ES-I3 (cell line): ENCODE measurements around the gene CAMSAP1.
A peak's percentile ranks its signal among the peaks of the same experiment; 100 is the strongest.
"Not testable (repeated sequence)": the region's sequence is repeated elsewhere in the genome, so short reads cannot be mapped to it uniquely, and the experiment has no call there.

Source experiments
- H3K36me3 ChIP-seq: 2 replicates; pipeline ENCODE4 v1.6.1; 2013; ENCODE audit warnings: mild to moderate bottlenecking, low read length, control low read depth, moderate library complexity; ENCODE audit not compliant: insufficient read depth
- H3K4me1 ChIP-seq: 2 replicates; pipeline ENCODE4 v1.6.1; 2013; ENCODE audit warnings: mild to moderate bottlenecking, control low read depth, low read length; ENCODE audit not compliant: insufficient read depth
- H3K9ac ChIP-seq: 2 replicates; pipeline ENCODE4 v1.6.1; 2013; ENCODE audit warnings: low read depth, mild to moderate bottlenecking, low read length, moderate library complexity
- H3K9me3 ChIP-seq: 2 replicates; pipeline ENCODE4 v1.6.1; 2013; ENCODE audit warnings: mild to moderate bottlenecking, low read length, moderate library complexity; ENCODE audit not compliant: control insufficient read depth, insufficient read depth

The CAMSAP1 gene, protein sequence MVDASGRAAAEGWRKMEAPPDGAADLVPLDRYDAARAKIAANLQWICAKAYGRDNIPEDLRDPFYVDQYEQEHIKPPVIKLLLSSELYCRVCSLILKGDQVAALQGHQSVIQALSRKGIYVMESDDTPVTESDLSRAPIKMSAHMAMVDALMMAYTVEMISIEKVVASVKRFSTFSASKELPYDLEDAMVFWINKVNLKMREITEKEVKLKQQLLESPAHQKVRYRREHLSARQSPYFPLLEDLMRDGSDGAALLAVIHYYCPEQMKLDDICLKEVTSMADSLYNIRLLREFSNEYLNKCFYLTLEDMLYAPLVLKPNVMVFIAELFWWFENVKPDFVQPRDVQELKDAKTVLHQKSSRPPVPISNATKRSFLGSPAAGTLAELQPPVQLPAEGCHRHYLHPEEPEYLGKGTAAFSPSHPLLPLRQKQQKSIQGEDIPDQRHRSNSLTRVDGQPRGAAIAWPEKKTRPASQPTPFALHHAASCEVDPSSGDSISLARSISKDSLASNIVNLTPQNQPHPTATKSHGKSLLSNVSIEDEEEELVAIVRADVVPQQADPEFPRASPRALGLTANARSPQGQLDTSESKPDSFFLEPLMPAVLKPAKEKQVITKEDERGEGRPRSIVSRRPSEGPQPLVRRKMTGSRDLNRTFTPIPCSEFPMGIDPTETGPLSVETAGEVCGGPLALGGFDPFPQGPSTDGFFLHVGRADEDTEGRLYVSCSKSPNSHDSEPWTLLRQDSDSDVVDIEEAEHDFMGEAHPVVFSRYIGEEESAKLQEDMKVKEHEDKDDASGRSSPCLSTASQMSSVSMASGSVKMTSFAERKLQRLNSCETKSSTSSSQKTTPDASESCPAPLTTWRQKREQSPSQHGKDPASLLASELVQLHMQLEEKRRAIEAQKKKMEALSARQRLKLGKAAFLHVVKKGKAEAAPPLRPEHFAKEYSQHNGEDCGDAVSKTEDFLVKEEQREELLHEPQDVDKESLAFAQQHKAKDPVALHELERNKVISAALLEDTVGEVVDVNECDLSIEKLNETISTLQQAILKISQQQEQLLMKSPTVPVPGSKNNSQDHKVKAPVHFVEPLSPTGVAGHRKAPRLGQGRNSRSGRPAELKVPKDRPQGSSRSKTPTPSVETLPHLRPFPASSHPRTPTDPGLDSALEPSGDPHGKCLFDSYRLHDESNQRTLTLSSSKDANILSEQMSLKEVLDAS (N-terminal part only)

DNA sequence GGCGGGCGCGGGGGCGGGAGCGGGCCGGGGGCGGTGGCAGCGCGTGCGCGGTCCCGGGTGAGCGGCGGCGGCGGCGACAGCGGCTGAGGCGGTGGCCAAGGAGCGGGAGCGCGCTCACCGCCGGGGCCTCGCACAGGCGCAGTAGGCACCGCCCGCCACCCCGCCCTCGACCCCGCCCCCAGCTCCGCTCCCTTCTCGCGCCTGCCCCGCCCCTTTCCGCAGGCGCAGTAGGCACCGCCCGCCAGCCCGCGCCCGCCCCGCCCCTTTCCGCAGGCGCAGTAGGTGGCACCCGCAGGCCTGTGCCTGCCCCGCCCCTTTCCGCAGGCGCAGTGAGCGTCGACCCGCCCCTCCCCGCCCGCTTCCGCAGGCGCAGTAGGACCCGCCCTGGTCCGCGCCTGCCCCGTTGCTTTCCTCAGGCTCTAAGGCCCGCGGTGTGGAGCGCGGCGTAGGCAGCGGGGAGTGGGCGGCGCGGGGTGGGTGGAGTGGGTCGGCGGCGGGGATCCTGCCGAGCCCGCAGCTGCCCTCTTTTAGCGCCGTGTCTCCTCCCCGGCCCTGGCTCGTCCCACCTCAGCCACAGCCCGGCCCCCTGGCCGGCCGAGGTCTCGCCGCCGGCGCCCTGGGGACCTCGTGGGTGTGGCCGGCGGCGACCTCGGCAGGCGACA lies at the start of gene CAMSAP1:
Gene CAMSAP1 (minus strand): TSS at position 116 of the 662 bp plus-strand sequence. CDS start 387 bp downstream, outside the sequence.
- Histone ChIP-seq H3K4me1 (peaks cover 5% of the 10 kb centered on the region; the same call in 1 of the 2 replicates), H3K9ac (peak within 1 kb of the TSS; percentile 83), H3K36me3 (no peaks in the 10 kb centered on the region), H3K9me3 (no peaks in the 10 kb centered on the region; the same call in 1 of the 2 replicates)

DNA sequence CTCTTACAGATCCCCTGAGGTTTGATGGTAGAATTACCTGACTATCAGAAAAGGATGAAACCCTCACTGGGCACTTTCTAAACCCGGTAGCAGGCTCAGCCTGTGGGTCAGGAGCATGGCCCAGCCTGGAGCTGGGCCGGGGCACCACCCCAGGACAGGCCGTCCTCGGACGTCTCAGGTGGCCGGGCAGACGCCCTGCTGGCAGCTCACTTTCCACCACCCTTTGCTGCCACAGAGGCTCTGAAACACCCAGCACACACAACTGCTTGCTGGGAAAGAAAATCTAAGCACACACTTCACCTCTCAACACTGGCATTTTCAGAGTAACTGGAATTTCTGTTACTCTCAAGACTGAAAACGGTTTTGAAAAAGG lies 49.4 kb upstream of the CAMSAP1 start:
- Histone ChIP-seq H3K9me3 (no peaks in the 10 kb centered on the region), H3K36me3 (peaks cover 11% of the 10 kb centered on the region), H3K9ac (no peak overlapping the region), H3K4me1 (peaks cover 11% of the 10 kb centered on the region; the same call in 1 of the 2 replicates)

DNA sequence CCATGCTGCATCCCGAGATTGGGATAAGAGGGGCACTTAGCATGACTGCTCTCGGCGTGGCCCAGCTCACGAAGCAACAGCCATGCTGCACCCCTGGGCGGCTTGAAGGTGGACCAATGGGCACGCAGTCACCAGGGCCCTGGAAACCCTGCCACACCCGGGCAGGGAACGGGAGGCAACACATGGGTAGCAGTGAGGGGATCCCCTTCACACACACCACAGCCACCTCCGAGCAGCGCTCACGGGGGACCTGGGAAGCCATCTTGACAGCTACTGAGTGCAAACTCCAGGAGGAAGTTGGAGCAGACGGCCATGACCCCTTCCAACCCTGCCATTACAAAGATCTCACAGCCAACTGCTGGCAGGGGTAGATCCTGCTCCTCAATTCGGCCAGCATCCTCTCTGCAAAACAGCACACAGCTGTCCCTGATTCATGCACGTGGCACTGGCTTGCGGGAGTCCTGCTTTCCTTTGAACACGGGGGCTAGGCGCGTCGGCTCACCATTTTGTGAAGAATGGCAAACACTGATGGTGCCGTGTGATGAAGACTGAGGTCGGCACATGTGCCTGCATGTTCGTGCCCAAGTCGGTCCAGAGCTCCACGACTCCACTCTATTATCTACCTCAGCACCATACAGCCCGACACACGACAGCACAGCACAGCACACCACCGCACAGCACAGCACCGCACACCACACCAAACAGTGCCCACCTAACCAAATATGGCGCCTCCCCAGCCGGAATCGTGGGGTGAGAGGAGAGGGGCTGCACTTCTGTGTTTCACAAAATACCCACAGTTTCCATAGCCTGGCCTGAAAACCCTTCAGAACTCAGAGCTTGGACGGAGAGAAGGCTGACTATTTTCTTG lies 48.8 kb upstream of the CAMSAP1 start:
- no peak overlapping the region for H3K9ac ChIP-seq
- no peaks in the 10 kb centered on the region for H3K9me3 ChIP-seq
- H3K4me1 ChIP-seq, result peaks cover 11% of the 10 kb centered on the region; the same call in 1 of the 2 replicates
- peaks cover 11% of the 10 kb centered on the region for H3K36me3 ChIP-seq

DNA sequence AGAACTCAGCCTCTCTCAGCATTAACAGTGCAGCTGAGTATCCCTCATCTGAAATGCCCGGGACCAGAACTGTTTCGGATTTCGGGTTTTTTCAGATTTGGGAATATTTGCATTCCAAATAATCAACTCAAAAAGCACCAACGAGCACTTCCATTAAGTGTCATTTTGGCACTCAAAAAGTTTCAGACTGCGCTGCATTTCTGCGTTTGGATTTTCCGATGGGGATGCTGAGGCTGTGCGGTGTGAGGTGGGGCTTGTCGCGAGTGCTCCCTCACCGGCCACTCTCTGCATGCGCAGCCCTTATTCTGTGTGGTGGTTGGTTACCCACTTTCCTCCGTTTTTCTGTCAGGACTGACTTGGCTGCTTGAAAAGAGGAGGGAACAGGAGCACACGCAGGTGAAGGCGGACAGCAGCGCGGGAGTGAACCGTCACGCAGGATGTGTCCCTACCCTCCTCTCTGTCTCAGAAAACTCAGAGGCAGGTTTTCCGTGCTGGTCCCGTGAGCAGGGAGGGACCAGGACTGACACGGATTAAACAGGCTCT lies 45.4 kb upstream of the CAMSAP1 start:
- H3K9ac ChIP-seq, result no peak overlapping the region
- H3K36me3 ChIP-seq, result peaks cover 11% of the 10 kb centered on the region
- H3K4me1 ChIP-seq, result no peaks in the 10 kb centered on the region
- no peaks in the 10 kb centered on the region for H3K9me3 ChIP-seq

DNA sequence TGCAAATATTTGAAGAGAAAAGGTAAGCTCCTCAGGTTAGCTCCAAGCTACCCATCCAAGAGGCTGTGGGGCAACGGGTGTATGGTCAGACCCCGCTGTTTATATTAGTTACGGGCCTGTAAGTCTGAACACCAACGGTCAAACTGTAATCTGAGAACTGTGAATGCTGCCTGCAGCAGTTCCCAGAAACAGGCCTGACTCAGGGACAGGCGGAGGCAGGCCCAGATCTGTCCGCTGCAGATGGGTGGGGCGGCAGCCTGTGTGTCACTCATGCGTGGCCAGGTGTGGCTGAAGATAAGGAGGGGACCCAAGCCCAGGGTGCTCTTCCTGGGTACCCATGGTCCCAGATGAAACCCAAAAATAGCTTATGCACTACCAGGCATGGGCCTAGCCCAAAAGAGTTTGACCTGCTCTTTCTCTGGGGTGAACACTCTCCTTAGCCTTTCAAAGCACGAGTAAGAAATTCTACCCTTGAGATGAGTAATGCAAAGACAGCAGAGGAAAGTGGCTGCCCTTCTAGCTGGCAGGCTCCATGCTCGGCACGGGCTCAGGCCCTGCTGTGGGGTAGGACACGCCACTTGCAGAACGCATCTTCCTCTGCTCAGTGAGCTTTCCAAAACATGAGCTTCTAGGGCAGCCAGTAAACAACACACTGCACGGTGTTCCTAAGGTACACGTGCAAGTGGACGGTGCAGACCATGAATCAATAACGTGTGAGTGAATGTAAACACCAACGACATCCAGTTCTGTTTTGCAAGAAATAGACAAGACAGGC lies 44.7 kb upstream of the CAMSAP1 start:
- H3K9me3 ChIP-seq, result no peaks in the 10 kb centered on the region
- peaks cover 11% of the 10 kb centered on the region for H3K36me3 ChIP-seq
- H3K4me1 ChIP-seq, result no peaks in the 10 kb centered on the region
- no peak overlapping the region for H3K9ac ChIP-seq

DNA sequence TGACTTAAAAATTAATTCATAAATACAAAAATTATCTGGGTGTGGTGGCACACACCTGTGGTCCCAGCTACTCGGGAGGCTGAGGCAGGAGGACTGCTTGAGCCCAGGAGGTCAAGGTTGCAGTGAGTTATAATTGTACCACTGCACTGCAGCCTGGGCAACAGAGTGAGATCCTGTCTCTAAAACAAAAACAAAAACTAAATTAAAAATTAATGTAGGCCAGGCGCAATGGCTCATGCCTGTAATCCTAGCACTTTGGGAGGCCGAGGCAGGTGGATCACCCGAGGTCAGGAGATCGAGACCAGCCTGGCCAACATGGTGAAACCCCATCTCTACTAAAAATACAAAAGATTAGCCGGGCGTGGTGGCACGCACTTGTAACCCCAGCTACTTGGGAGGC lies 44.0 kb upstream of the CAMSAP1 start:
- peaks cover 18% of the 10 kb centered on the region for H3K36me3 ChIP-seq
- not testable (repeated sequence) for H3K9ac ChIP-seq, H3K4me1 ChIP-seq, H3K9me3 ChIP-seq

DNA sequence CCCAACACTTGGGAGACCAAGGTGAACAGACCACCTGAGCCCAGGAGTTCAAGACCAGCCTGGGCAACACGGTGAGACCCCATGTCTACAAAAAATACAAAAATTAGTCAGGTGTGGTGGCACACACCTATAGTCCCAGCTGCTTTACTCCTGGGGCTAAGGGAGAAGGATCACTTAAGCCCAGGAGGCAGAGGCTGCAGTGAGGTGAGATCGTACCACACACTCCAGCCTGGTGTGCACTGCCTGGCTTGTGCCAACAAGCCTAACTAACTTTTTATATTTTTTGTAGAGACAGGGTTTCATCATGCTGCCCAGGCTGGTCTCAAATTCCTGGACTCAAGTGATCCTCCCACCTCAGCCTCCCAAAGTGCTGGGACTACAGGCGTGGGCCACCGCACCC lies 43.5 kb upstream of the CAMSAP1 start:
- not testable (repeated sequence) for H3K9me3 ChIP-seq, H3K4me1 ChIP-seq, H3K9ac ChIP-seq
- H3K36me3 ChIP-seq, result peaks cover 23% of the 10 kb centered on the region

DNA sequence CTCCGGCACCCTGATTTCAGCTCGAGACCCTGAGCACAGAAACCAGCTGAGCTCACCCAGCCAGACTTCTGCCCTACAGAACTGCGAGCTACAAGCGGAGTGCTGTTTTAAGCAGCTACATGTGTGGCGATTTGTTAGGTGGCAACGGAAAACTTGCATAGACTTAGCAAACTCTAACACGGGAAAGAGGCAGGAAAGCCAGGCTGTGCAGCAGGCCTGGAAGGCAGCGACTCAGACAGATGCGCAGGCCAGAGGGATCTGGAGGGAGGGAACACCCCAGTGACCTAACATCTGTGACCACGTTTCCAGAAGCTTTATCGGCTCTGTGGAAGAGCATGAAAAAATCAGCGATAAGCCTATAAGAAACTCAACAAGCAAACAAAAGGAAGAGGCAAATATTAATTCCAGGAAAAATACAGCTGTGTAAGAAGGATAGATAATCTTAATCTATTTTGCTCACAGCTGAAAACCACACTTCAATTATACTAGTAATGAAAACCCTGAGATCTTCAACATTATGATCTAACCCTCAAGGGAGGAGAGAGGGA lies 42.9 kb upstream of the CAMSAP1 start:
- Histone ChIP-seq H3K9ac (no peak overlapping the region), H3K4me1 (no peaks in the 10 kb centered on the region), H3K9me3 (no peaks in the 10 kb centered on the region), H3K36me3 (peaks cover 23% of the 10 kb centered on the region)

DNA sequence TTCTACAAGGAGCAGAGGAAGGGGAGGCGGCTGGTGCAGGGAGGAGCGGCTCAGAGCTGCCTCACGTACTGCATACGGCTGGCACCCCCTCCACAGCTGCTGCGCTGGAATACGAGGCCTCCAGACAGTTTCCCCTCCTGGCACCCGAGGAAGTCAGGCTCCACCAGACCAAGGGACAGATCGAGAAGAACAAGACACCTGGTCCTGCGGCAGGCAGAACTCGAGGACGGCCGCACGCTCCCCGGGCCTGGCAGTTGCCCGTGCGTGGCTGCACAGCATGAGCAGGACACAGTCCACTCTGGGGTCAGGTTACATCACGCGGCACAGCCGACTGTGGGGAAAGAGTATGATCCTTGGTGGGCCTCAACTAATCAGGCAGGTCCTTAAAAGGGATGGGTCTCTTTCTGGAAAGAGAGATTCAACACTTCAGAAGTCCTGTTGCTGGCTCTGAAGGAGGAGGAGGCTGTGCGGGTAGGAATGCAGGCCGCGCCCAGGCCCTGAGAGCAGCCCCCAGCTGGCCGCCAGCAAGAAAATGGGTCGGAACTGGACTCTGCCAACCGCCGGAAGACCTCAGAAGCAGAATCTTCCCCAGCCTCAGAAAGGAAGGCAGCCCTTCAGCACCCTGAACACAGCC lies 42.3 kb upstream of the CAMSAP1 start:
- Histone ChIP-seq H3K4me1 (no peaks in the 10 kb centered on the region), H3K9me3 (no peaks in the 10 kb centered on the region), H3K36me3 (peaks cover 23% of the 10 kb centered on the region), H3K9ac (no peak overlapping the region)

DNA sequence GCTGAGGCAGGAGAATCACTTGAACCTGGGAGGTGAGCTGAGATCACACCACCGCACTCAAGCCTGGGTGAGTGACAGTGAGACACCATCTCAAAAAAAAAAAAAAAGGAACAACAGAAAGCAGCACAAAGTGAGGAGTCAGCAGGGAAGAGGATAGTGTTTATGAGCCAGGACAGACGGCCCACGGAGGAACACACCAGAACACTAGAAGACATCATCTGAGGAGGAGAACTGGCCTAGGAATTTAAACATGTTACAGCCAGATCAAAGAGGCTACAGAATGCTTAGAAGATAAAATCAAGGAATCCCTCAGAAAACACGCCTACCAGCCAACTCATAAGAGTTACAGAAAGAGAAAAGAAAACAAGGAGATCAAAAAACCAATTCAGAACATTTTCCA lies 41.6 kb upstream of the CAMSAP1 start:
- Histone ChIP-seq H3K4me1 (no peaks in the 10 kb centered on the region), H3K9me3 (no peaks in the 10 kb centered on the region), H3K36me3 (peaks cover 23% of the 10 kb centered on the region), H3K9ac (no peak overlapping the region)

DNA sequence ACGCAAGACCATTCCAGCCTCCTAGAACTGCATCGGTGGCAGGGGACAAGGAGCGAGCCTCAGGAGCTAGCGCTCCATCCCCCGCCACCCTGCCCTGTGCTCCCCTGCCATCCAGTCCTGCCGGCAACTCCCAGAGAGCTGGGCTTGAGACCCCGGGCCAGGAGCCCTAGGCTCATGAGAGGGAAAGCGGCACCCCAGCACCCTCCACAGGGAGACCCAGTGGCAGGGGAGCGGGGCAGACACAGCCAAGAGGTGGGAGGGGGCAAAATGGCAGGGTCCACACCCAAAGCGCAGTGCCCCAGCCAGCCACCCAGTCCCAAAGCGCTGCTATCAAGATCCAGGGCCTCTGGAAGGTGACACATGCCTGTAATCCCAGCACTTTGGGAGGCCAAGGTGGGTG lies 41.1 kb upstream of the CAMSAP1 start:
- Histone ChIP-seq H3K36me3 (peaks cover 20% of the 10 kb centered on the region), H3K9ac (no peak overlapping the region), H3K4me1 (no peaks in the 10 kb centered on the region), H3K9me3 (no peaks in the 10 kb centered on the region)

DNA sequence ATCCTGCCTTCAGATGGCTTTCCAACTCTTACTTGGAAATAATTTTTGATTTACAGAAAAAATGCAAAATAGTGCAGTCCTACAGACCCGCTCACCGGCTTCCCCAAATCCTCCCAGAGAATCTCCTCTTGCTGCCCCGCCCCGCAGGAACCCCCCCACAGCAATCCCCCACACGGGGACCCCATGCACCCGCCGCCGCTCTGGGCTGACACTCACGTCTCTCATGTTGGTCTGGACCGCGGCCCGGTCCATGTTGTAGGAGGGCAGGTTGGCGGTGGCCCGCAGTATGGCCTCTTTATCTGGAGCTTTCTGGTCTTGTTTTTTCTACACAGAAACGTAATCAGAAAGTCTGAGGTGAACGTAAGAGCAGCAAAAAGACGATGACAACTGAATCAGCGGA lies 40.2 kb upstream of the CAMSAP1 start:
- no peaks in the 10 kb centered on the region for H3K9me3 ChIP-seq
- H3K36me3 ChIP-seq, result peaks cover 14% of the 10 kb centered on the region
- no peak overlapping the region for H3K9ac ChIP-seq
- H3K4me1 ChIP-seq, result no peaks in the 10 kb centered on the region
